H1 (cell line): ENCODE measurements around the gene PTPN12. TPM values are rescaled to one million over a fixed set of nuclear protein-coding genes. Genes with fewer than 3 reads are reported as not detected.

ENCODE experiments used
- CTCF ChIA-PET: fragments of 300-600 bp; sonication (Branson Sonifier 250); formaldehyde crosslinking; loops from one replicate; lab custom pipeline; 2021; ENCODE audit not compliant: partially characterized antibody; lab: Charles Lee
- POLR2A ChIA-PET: fragments of 300-600 bp; sonication (Branson Sonifier 250); formaldehyde crosslinking; loops from one replicate; lab custom pipeline; 2021; ENCODE audit warnings: inconsistent platforms; ENCODE audit not compliant: partially characterized antibody; lab: Charles Lee
- DNase-seq, 2 experiments: peaks; one replicate each; pipeline versions ENCODE4 v3.0.0 to v3.0.0-alpha.2; 2010 to 2022; ENCODE audit warnings: low spot score in 2 of 2, low read depth in 1 of 2, mixed read lengths in 1 of 2
- FAIRE-seq: peaks from 2 replicates; lab custom pipeline; 2011; peaks lifted over from hg19 to GRCh38; lab: Jason Lieb, UNC
- H2AFZ ChIP-seq: 2 replicates; pipeline ENCODE4 v1.8.1; 2012; ENCODE audit warnings: low read length, inconsistent platforms
- H2AK5ac ChIP-seq: 2 replicates; pipeline ENCODE4 v1.6.1; 2013; ENCODE audit warnings: low read depth, low read length
- H2BK120ac ChIP-seq: replicated peaks from 2 replicates; pipeline ENCODE3; 2013; ENCODE audit warnings: low read depth, low read length, inconsistent platforms
- H2BK12ac ChIP-seq: 2 replicates; pipeline ENCODE4 v1.6.1; 2013; ENCODE audit warnings: low read depth, low read length
- H2BK15ac ChIP-seq: 2 replicates; pipeline ENCODE4 v1.6.1; 2013; ENCODE audit warnings: low read length
- H2BK20ac ChIP-seq: 2 replicates; pipeline ENCODE4 v1.6.1; 2013; ENCODE audit warnings: low read length
- H2BK5ac ChIP-seq: 2 replicates; pipeline ENCODE4 v1.6.1; 2013; ENCODE audit warnings: low read depth, low read length
- H3K14ac ChIP-seq: 2 replicates; pipeline ENCODE4 v1.6.1; 2013; ENCODE audit warnings: inconsistent platforms; ENCODE audit not compliant: insufficient read length
- H3K18ac ChIP-seq: 2 replicates; pipeline ENCODE4 v1.6.1; 2013; ENCODE audit warnings: low read length; ENCODE audit errors: extremely low read depth
- H3K23ac ChIP-seq: 2 replicates; pipeline ENCODE4 v1.6.1; 2013; ENCODE audit warnings: inconsistent platforms; ENCODE audit not compliant: insufficient read length
- H3K23me2 ChIP-seq: 2 replicates; pipeline ENCODE4 v1.6.1; 2013; ENCODE audit warnings: low read depth, low read length
- H3K27ac ChIP-seq: 2 replicates; pipeline ENCODE4 v1.6.1; 2011; ENCODE audit warnings: low read depth, low read length, inconsistent platforms
- H3K27me3 ChIP-seq, 4 experiments: replicated peaks in 1 of 4; 1 replicate in 1 of 4; 2 replicates in 3 of 4; pipeline versions ENCODE4 v1.6.1 to v1.8.1; 2011 to 2013; ENCODE audit warnings: low read length in 3 of 4, mild to moderate bottlenecking in 3 of 4, inconsistent platforms in 2 of 4, mixed read lengths in 2 of 4, moderate library complexity in 1 of 4; ENCODE audit not compliant: control insufficient read depth in 3 of 4, insufficient read depth in 3 of 4; ENCODE audit errors: extremely low read depth in 1 of 4
- H3K36me3 ChIP-seq, 4 experiments: 2 replicates each; pipeline versions ENCODE4 v1.6.1 to v1.8.1; 2011 to 2013; ENCODE audit warnings: mild to moderate bottlenecking in 4 of 4, low read length in 3 of 4, moderate library complexity in 2 of 4, control low read depth in 1 of 4, inconsistent platforms in 1 of 4; ENCODE audit not compliant: insufficient read depth in 4 of 4, control insufficient read depth in 2 of 4
- H3K4ac ChIP-seq: replicated peaks from 2 replicates; pipeline ENCODE3; 2013; ENCODE audit warnings: low read length, low read depth, mixed read lengths, inconsistent platforms; ENCODE audit not compliant: insufficient read length
- H3K4me1 ChIP-seq, 4 experiments: replicated peaks in 1 of 4; 1 replicate in 1 of 4; 2 replicates in 3 of 4; pipeline versions ENCODE4 v1.6.1 to v1.8.1; 2011 to 2013; ENCODE audit warnings: low read length in 3 of 4, inconsistent platforms in 2 of 4, mixed read lengths in 1 of 4; ENCODE audit not compliant: insufficient read depth in 4 of 4, control insufficient read depth in 3 of 4
- H3K4me2 ChIP-seq, 2 experiments: 2 replicates each; pipeline versions ENCODE4 v1.6.1 to v1.8.1; 2011 to 2013; ENCODE audit warnings: low read depth in 2 of 2, low read length in 2 of 2, control low read depth in 1 of 2, inconsistent platforms in 1 of 2, mild to moderate bottlenecking in 1 of 2; ENCODE audit not compliant: insufficient read depth in 1 of 2
- H3K4me3 ChIP-seq, 4 experiments: fragments of 200-600, 300-600 bp in 1 of 4; sonication (generic), shearing (Covaris generic), sonication (Bioruptor Twin) in 1 of 4; 2 replicates each; pipeline versions ENCODE4 v1.5.1 to v1.8.1; 2011 to 2016; ENCODE audit warnings: low read length in 4 of 4, low read depth in 3 of 4, control low read depth in 2 of 4, inconsistent platforms in 2 of 4, mild to moderate bottlenecking in 2 of 4, mixed read lengths in 1 of 4, moderate library complexity in 1 of 4; ENCODE audit not compliant: insufficient read depth in 2 of 4; ENCODE audit errors: extremely low read depth in 1 of 4
- H3K56ac ChIP-seq: replicated peaks from 2 replicates; pipeline ENCODE3; 2013; ENCODE audit warnings: low read depth, mild to moderate bottlenecking, mixed read lengths, low read length, inconsistent platforms; ENCODE audit not compliant: insufficient read length
- H3K79me1 ChIP-seq: 2 replicates; pipeline ENCODE4 v1.6.1; 2013; ENCODE audit warnings: low read depth, low read length, control low read depth
- H3K79me2 ChIP-seq, 2 experiments: 2 replicates each; pipeline versions ENCODE4 v1.6.1 to v1.8.1; 2012 to 2013; ENCODE audit warnings: low read length in 2 of 2, mild to moderate bottlenecking in 2 of 2, inconsistent platforms in 1 of 2; ENCODE audit not compliant: insufficient read depth in 2 of 2, control insufficient read depth in 1 of 2
- H3K9ac ChIP-seq, 4 experiments: replicated peaks in 1 of 4; 1 replicate in 1 of 4; 2 replicates in 3 of 4; pipeline versions ENCODE4 v1.6.1 to v1.8.1; 2011 to 2013; ENCODE audit warnings: low read depth in 3 of 4, low read length in 3 of 4, control low read depth in 2 of 4, mild to moderate bottlenecking in 2 of 4, moderate library complexity in 2 of 4, inconsistent platforms in 1 of 4; ENCODE audit errors: extremely low read depth in 1 of 4
- H3K9me3 ChIP-seq, 2 experiments: 2 replicates each; pipeline versions ENCODE4 v1.6.1 to v1.8.1; 2012 to 2013; ENCODE audit warnings: mild to moderate bottlenecking in 2 of 2, moderate library complexity in 2 of 2, control low read depth in 1 of 2, inconsistent platforms in 1 of 2, low read depth in 1 of 2, low read length in 1 of 2, mixed read lengths in 1 of 2; ENCODE audit not compliant: insufficient read depth in 2 of 2
- H4K20me1 ChIP-seq, 2 experiments: replicated peaks in 1 of 2; 2 replicates each; pipeline versions ENCODE3 to v1.8.1; 2011 to 2013; ENCODE audit warnings: inconsistent platforms in 2 of 2, low read length in 2 of 2, mild to moderate bottlenecking in 1 of 2; ENCODE audit not compliant: insufficient read depth in 2 of 2, control insufficient read depth in 1 of 2
- H4K5ac ChIP-seq: 2 replicates; pipeline ENCODE4 v1.6.1; 2013; ENCODE audit warnings: low read length, low read depth, mixed read lengths, inconsistent platforms; ENCODE audit not compliant: insufficient read length
- H4K8ac ChIP-seq: 2 replicates; pipeline ENCODE4 v1.8.0; 2013; ENCODE audit warnings: mild to moderate bottlenecking, moderate library complexity, low read length, inconsistent platforms; ENCODE audit not compliant: insufficient read depth; ENCODE audit errors: extremely low read depth
- H4K91ac ChIP-seq: replicated peaks from 2 replicates; pipeline ENCODE3; 2013; ENCODE audit warnings: low read length, mixed read lengths, inconsistent platforms; ENCODE audit not compliant: insufficient read length
- BCL11A ChIP-seq, 2 experiments: IDR thresholded peaks; one replicate each; pipeline ENCODE4 v1.6.1; 2011; ENCODE audit warnings: low read depth in 2 of 2, low read length in 2 of 2, mild to moderate bottlenecking in 2 of 2
- EGR1 ChIP-seq: IDR thresholded peaks from 2 replicates; pipeline ENCODE4 v1.6.1; 2011; ENCODE audit warnings: low read depth, low read length, borderline replicate concordance
- EP300 ChIP-seq, 2 experiments: IDR thresholded peaks; 1 replicate in 1 of 2; 2 replicates in 1 of 2; pipeline ENCODE4 v1.6.1; 2011 to 2012; ENCODE audit warnings: low read depth in 2 of 2, low read length in 2 of 2, mild to moderate bottlenecking in 2 of 2, borderline replicate concordance in 1 of 2, inconsistent platforms in 1 of 2, moderate library complexity in 1 of 2
- EZH2 ChIP-seq: fragments of 200-600 bp; sonication (generic); IDR thresholded peaks from 2 replicates; pipeline ENCODE4 v1.7.1; 2012; ENCODE audit warnings: low read depth, mild to moderate bottlenecking, moderate library complexity, low read length, inconsistent platforms; ENCODE audit not compliant: severe bottlenecking
- KDM1A ChIP-seq: fragments of 200-600, 300-600 bp; sonication (generic); IDR thresholded peaks from 2 replicates; pipeline ENCODE4 v1.7.1; 2016; ENCODE audit warnings: mild to moderate bottlenecking, low read length, borderline replicate concordance
- SIN3A ChIP-seq, 2 experiments: IDR thresholded peaks in 1 of 2; conservative IDR thresholded peaks in 1 of 2; 2 replicates each; pipeline ENCODE4 v1.6.1; 2011 to 2012; ENCODE audit warnings: low read length in 2 of 2, improper control_type of control experiment in 1 of 2, low read depth in 1 of 2, mild to moderate bottlenecking in 1 of 2
- SIX5 ChIP-seq: IDR thresholded peaks from 2 replicates; pipeline ENCODE4 v1.6.1; 2011; ENCODE audit warnings: mild to moderate bottlenecking, low read depth, low read length
- WGBS, 2 experiments: shearing (Covaris generic) in 1 of 2; methylation state at CpG; one replicate each; pipeline versions ENCODE4 v1.1.6 to v1.1.7; 2013 to 2015; ENCODE audit warnings: low lambda C conversion rate in 2 of 2, mixed read lengths in 2 of 2, inconsistent platforms in 1 of 2, low coverage in 1 of 2, missing lambda C conversion rate in 1 of 2; ENCODE audit not compliant: insufficient replicate concordance in 2 of 2, insufficient coverage in 1 of 2, insufficient read length in 1 of 2; ENCODE audit errors: extremely low coverage in 1 of 2, missing lambda C conversion rate in 1 of 2; 5-methylcytosine and 5-hydroxymethylcytosine counted together
- polyA plus RNA-seq, 7 experiments: library from polyadenylated mRNA; depleted of rRNA in 3 of 7; stranded (reverse) in 5 of 7; unstranded in 2 of 7; fragments of >200 nt in 5 of 7; fragments of 200-250 nt in 2 of 7; gene quantifications; 1 replicate in 5 of 7; 2 replicates in 1 of 7; 4 replicates in 1 of 7; pipeline versions ENCODE4 v1.2.1 to v1.2.3, GENCODE V29; 2011 to 2013; ENCODE audit warnings: missing spikeins in 2 of 7, mixed read lengths in 2 of 7
- total RNA-seq: library from RNA; stranded (reverse); fragmentation: NEBNext Ultra II Directional; extraction: Animal tissue kit (Norgen Biotek cat#: 25700); gene quantifications from 2 replicates; pipeline ENCODE4 v1.2.1, GENCODE V29; 2021
- TF ChIP-seq, protein P1 (sequence below): IDR thresholded peaks from 2 replicates; pipeline ENCODE4 v1.6.1; 2012; ENCODE audit warnings: low read length, inconsistent platforms

The PTPN12 gene
- total and polyA plus RNA-seq, 2 of the 8 experiments (the other 6 are each of a cell fraction or from before 2014, with no cell fraction given), result 39.7 to 132 TPM

DNA sequence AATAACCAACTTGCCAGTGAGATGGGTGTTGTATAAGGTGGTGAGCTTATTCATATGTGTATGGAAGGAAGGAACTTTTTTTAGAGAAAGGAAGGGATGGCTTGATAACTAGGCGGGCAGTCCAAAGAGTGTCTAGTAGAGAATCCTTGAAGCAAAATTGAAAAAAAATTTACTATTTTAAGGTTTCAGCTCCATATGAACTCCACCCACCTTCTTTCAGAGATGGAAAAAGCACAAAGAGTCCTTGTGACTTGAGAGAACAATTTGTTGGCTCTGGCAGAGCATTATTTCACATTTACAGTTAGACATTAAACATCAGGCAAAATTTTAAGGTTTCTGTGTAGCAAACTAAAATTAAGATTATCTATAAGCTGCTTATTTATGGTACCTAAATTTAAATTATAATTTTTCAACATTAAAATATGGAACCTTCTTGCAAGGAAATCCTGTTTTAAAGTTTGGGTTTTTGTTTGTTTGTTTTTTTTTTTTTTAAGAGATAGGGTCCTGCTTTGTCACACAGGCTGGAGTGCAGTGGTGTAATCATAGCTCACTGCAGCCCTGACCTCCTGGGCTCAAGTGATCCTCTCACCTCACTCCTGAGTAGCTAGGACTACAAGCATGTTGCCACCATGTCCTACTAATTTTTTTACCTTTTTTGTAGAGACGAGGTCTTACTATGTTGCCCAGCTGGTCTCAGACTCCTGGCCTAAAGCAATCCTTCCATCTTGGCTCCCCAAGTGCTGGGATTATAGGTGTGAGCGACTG, 12.2 kb downstream of the PTPN12 start:
- peaks cover 34 to 100% of the 10 kb centered on the region in 2 experiments for H3K79me2 ChIP-seq
- H2AFZ ChIP-seq, result no peak overlapping the region
- no peak overlapping the region for H4K5ac ChIP-seq
- no peak overlapping the region for H3K14ac ChIP-seq
- H3K4me3 ChIP-seq, result no peak overlapping the region
- H4K8ac ChIP-seq, result no peak overlapping the region
- no peak overlapping the region for H3K27ac ChIP-seq
- H2BK15ac ChIP-seq, result no peak overlapping the region
- FAIRE-seq (no peak), DNase-seq (no peak)
- H2BK20ac ChIP-seq, result no peak overlapping the region
- no peak overlapping the region for H4K91ac ChIP-seq
- no peak overlapping the region for H2AK5ac ChIP-seq
- H2BK5ac ChIP-seq, result no peak overlapping the region
- H2BK120ac ChIP-seq, result no peak overlapping the region
- H3K18ac ChIP-seq, result no peak overlapping the region
- H3K36me3 ChIP-seq, result 0 out of 8 replicates have a peak, but pooled peaks cover 0 to 4% (median 2%) of the 10 kb centered on the region in 4 experiments
- H3K4me2 ChIP-seq, result no peak overlapping the region
- ChIA-PET POLR2A (interaction anchor here (1.2 to 3.3 kb wide), 4 partner anchors 8 to 13 kb away, joined by 4 to 15 read pairs (median 4); partner anchors contain the start of gene PTPN12), CTCF (interaction anchor here (0.9 to 1.5 kb wide), 3 partner anchors 11 to 130 kb away, joined by 3 to 4 read pairs (median 3); no protein-coding TSS in a partner anchor)
- H3K9me3 ChIP-seq, result peaks cover 0 to 2% of the 10 kb centered on the region in 2 experiments; a peak in 1 of 4 replicates
- H4K20me1 ChIP-seq, result peaks cover 31% of the 10 kb centered on the region in 2 experiments
- H3K9ac ChIP-seq, result no peak overlapping the region; a peak in 1 of 7 replicates
- H3K4me1 ChIP-seq, result peaks cover 0 to 3% (median 2%) of the 10 kb centered on the region in 4 experiments; a peak in 2 of 7 replicates
- H3K79me1 ChIP-seq, result peaks cover 2% of the 10 kb centered on the region; the same call in 1 of the 2 replicates
- H3K27me3 ChIP-seq, result no peaks in the 10 kb centered on the region
- no peak for TF ChIP-seq SIX5
- TF ChIP-seq SIN3A (conservative IDR thresholded peaks at IDR 0.05 in 1 of 2, IDR thresholded peaks at IDR 0.05 in 1 of 2; ENCODE audit: low read depth in 1 of 2, low read length in 2 of 2), result no peak
- TF ChIP-seq KDM1A, result no peak
- no peak for TF ChIP-seq EP300 (IDR thresholded peaks at IDR 0.05; ENCODE audit: borderline replicate concordance in 1 of 2, low read depth in 2 of 2, low read length in 2 of 2)
- no peak for TF ChIP-seq EGR1
- TF ChIP-seq EZH2, result no peak
- TF ChIP-seq, protein P1, sequence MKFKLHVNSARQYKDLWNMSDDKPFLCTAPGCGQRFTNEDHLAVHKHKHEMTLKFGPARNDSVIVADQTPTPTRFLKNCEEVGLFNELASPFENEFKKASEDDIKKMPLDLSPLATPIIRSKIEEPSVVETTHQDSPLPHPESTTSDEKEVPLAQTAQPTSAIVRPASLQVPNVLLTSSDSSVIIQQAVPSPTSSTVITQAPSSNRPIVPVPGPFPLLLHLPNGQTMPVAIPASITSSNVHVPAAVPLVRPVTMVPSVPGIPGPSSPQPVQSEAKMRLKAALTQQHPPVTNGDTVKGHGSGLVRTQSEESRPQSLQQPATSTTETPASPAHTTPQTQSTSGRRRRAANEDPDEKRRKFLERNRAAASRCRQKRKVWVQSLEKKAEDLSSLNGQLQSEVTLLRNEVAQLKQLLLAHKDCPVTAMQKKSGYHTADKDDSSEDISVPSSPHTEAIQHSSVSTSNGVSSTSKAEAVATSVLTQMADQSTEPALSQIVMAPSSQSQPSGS, result no peak
- TF ChIP-seq BCL11A (IDR thresholded peaks at IDR 0.05; ENCODE audit: low read depth in 2 of 2, low read length in 2 of 2), result no peak
- no peak overlapping the region for H3K23ac ChIP-seq
- no peak overlapping the region for H2BK12ac ChIP-seq
- WGBS, 2 experiments, result 78% methylated on average over 3 of the region's 3 CpGs; no CpG with 5 or more reads in 1 of the 2 experiments
- no peak overlapping the region for H3K4ac ChIP-seq
- no peaks in the 10 kb centered on the region for H3K23me2 ChIP-seq
- no peak overlapping the region for H3K56ac ChIP-seq
